ENCODE data around the gene WNT11. TPM values are rescaled to one million over a fixed set of nuclear protein-coding genes. Genes with fewer than 3 reads are reported as not detected.

Gene WNT11
- polyA plus RNA-seq, 1 donor (not counting 4 experiments of a cell fraction or from before 2014, with no cell fraction given), result not detected

DNA sequence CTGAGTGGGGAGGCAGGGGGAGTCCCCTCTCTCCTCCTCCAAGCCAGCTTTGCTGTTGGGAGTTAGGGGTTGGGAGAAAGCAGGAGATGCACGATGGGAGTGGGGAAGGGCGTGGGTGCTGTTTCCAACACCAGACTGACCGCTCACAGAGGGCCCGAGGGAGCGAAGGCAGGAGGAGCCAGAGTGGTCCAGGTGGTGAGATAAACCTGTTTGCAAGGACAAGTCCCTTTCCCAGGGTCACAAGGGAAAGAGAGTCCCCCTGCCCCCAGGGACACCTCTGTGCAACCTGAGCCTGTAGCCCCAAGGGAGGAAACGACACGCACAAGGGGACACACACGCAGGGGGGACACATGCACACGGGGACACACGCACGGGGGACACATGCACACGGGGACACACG, 42.2 kb downstream of the WNT11 start:
- FAIRE-seq (no peak), DNase-seq (ENCODE audit: low read depth, low spot score) (no peak)
- Histone ChIP-seq H3K36me3 (ENCODE audit: control insufficient read depth in 2 of 2, extremely low read depth in 1 of 2, insufficient read depth in 2 of 2, low read length in 2 of 2) (no peaks in the 10 kb centered on the region), H4K20me1 (ENCODE audit: control insufficient read depth, extremely low read depth, insufficient read depth, low read length) (no peaks in the 10 kb centered on the region), H3K9me3 (ENCODE audit: control insufficient read depth, low read depth, low read length) (no peaks in the 10 kb centered on the region), H3K79me2 (ENCODE audit: control insufficient read depth, insufficient read depth, low read length) (no peaks in the 10 kb centered on the region), H3K9ac (ENCODE audit: control insufficient read depth, extremely low read depth, insufficient read depth, low read length) (no peak overlapping the region), H3K4me1 (ENCODE audit: control insufficient read depth, extremely low read depth, insufficient read depth, low read length) (no peaks in the 10 kb centered on the region), H3K27ac (ENCODE audit: control insufficient read depth, insufficient read depth, low read length) (no peak overlapping the region), H2AFZ (ENCODE audit: control insufficient read depth, low read length) (no peak overlapping the region), H3K4me3 (ENCODE audit: control insufficient read depth in 2 of 3, extremely low read depth in 1 of 3, insufficient read depth in 2 of 3, low read depth in 1 of 3, low read length in 3 of 3) (no peak overlapping the region), H3K4me2 (ENCODE audit: control insufficient read depth, extremely low read depth, insufficient read depth, low read depth, low read length) (no peak overlapping the region), H3K27me3 (ENCODE audit: control insufficient read depth, extremely low read depth, insufficient read depth, low read length) (peaks cover 16% of the 10 kb centered on the region), H3K9me1 (ENCODE audit: control insufficient read depth, extremely low read depth, insufficient read depth, low read length) (no peaks in the 10 kb centered on the region)
- TF ChIP-seq, protein P1, sequence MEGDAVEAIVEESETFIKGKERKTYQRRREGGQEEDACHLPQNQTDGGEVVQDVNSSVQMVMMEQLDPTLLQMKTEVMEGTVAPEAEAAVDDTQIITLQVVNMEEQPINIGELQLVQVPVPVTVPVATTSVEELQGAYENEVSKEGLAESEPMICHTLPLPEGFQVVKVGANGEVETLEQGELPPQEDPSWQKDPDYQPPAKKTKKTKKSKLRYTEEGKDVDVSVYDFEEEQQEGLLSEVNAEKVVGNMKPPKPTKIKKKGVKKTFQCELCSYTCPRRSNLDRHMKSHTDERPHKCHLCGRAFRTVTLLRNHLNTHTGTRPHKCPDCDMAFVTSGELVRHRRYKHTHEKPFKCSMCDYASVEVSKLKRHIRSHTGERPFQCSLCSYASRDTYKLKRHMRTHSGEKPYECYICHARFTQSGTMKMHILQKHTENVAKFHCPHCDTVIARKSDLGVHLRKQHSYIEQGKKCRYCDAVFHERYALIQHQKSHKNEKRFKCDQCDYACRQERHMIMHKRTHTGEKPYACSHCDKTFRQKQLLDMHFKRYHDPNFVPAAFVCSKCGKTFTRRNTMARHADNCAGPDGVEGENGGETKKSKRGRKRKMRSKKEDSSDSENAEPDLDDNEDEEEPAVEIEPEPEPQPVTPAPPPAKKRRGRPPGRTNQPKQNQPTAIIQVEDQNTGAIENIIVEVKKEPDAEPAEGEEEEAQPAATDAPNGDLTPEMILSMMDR (optimal IDR thresholded peaks at IDR 0.05 in 1 of 3, IDR thresholded peaks at IDR 0.05 in 1 of 3, conservative IDR thresholded peaks at IDR 0.05 in 1 of 3; ENCODE audit: extremely low read depth in 1 of 3, insufficient read depth in 2 of 3, low read length in 3 of 3), result no peak
- no peak for TF ChIP-seq EZH2 (IDR thresholded peaks at IDR 0.05; ENCODE audit: low read length)
- dilution Hi-C loops (cut with MboI; ENCODE audit: extremely low pct_ligation_motif_present, low sequenced_read_pairs), result no loop called here

DNA sequence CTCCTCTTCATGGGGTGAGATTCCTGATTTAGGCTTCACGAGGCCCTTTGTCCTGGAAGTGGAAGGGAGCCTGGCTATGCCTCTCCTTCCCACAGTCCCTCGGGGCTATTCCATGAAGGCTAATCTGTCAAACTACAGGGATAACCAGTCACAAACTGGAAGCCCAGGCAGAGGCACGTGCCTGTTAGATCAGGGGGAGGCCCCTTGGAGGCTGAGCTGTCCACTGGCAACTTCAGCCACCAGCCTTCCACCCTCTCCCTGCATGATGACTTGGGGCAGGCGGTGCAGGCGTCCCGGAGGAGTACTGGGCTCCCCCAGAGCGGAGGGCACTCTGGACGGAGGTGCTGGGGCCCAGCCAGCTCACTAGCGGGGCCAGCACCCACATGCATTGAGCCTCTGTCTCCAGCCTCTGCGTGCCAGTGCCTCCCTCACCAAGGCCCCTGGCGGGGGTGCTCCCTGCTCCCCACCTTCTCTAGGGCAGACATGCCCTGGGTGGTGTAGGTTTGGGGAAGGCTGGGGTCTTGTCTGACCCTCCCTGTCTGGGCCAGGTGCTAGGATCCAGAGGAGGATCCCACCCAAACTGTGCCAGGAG, 42.9 kb downstream of the WNT11 start:
- Histone ChIP-seq H3K9me1 (ENCODE audit: control insufficient read depth, extremely low read depth, insufficient read depth, low read length) (no peaks in the 10 kb centered on the region), H3K4me2 (ENCODE audit: control insufficient read depth, extremely low read depth, insufficient read depth, low read depth, low read length) (no peak overlapping the region), H3K9me3 (ENCODE audit: control insufficient read depth, low read depth, low read length) (no peaks in the 10 kb centered on the region), H3K27me3 (ENCODE audit: control insufficient read depth, extremely low read depth, insufficient read depth, low read length) (peaks cover 10% of the 10 kb centered on the region), H3K4me1 (ENCODE audit: control insufficient read depth, extremely low read depth, insufficient read depth, low read length) (no peaks in the 10 kb centered on the region), H4K20me1 (ENCODE audit: control insufficient read depth, extremely low read depth, insufficient read depth, low read length) (no peaks in the 10 kb centered on the region), H3K9ac (ENCODE audit: control insufficient read depth, extremely low read depth, insufficient read depth, low read length) (no peak overlapping the region), H3K4me3 (ENCODE audit: control insufficient read depth in 2 of 3, extremely low read depth in 1 of 3, insufficient read depth in 2 of 3, low read depth in 1 of 3, low read length in 3 of 3) (no peak overlapping the region), H3K27ac (ENCODE audit: control insufficient read depth, insufficient read depth, low read length) (no peak overlapping the region), H3K36me3 (ENCODE audit: control insufficient read depth in 2 of 2, extremely low read depth in 1 of 2, insufficient read depth in 2 of 2, low read length in 2 of 2) (no peaks in the 10 kb centered on the region), H3K79me2 (ENCODE audit: control insufficient read depth, insufficient read depth, low read length) (no peaks in the 10 kb centered on the region), H2AFZ (ENCODE audit: control insufficient read depth, low read length) (no peak overlapping the region)
- TF ChIP-seq, protein P1 (optimal IDR thresholded peaks at IDR 0.05 in 1 of 3, IDR thresholded peaks at IDR 0.05 in 1 of 3, conservative IDR thresholded peaks at IDR 0.05 in 1 of 3; ENCODE audit: extremely low read depth in 1 of 3, insufficient read depth in 2 of 3, low read length in 3 of 3), result no peak
- TF ChIP-seq EZH2 (IDR thresholded peaks at IDR 0.05; ENCODE audit: low read length), result no peak
- FAIRE-seq (no peak), DNase-seq (ENCODE audit: low read depth, low spot score) (no peak)
- dilution Hi-C loops (cut with MboI; ENCODE audit: extremely low pct_ligation_motif_present, low sequenced_read_pairs), result no loop called here

Data from keratinocyte (primary cell).